Testis (tissue), 2 donors: ENCODE data around the gene IL5.

Experiments
- CTCF ChIP-seq, 3 experiments: fragments of 450-650 bp in 2 of 3; fragments of 200-600 bp in 1 of 3; sonication (generic) in 1 of 3; IDR thresholded peaks; one replicate each; pipeline ENCODE4 v1.5.1; 2016 to 2019; ENCODE audit warnings: antibody characterized with exemption in 3 of 3, mild to moderate bottlenecking in 2 of 3, moderate library complexity in 1 of 3
- POLR2A ChIP-seq: fragments of 450-650 bp; IDR thresholded peaks from one replicate; pipeline ENCODE4 v1.6.1; 2017; ENCODE audit warnings: antibody characterized with exemption, mild to moderate bottlenecking, moderate library complexity

- TF ChIP-seq CTCF (IDR thresholded peaks at IDR 0.05) (no peak), POLR2A (no peak)
Observed at GRCh38 chr5:132546108-132546507, 2.8 kb upstream of the IL5 start.
